OCI-M1 (cell line): ENCODE results near the gene UBE2E2.

Source experiments
- DNase-seq: peaks from one replicate; lab custom pipeline; 2025; lab: John Stamatoyannopoulos, UW

The UBE2E2 gene

GRCh38 chr3:23276913-23277658 is 74.0 kb downstream of the UBE2E2 start:
- DNase-seq = no peak

- no peak for DNase-seq
These were observed 74.6 kb downstream of the UBE2E2 start for GRCh38 chr3:23277688-23278087.

GRCh38 chr3:23283625-23284024 is 80.5 kb downstream of the UBE2E2 start:
- DNase-seq = no peak

GRCh38 chr3:23288286-23288685 is 85.2 kb downstream of the UBE2E2 start:
- DNase-seq = no peak

- DNase-seq = no peak
These were observed 85.6 kb downstream of the UBE2E2 start for GRCh38 chr3:23288715-23289114.

- no peak for DNase-seq
These were observed 89.3 kb downstream of the UBE2E2 start for GRCh38 chr3:23292432-23292831.

GRCh38 chr3:23294770-23295387 is 91.8 kb downstream of the UBE2E2 start:
- no peak for DNase-seq

- no peak for DNase-seq
These were observed 98.7 kb downstream of the UBE2E2 start for GRCh38 chr3:23301819-23302218.

- DNase-seq = no peak
These were observed 99.1 kb downstream of the UBE2E2 start for GRCh38 chr3:23302271-23302670.

- no peak for DNase-seq
These were observed 100.6 kb downstream of the UBE2E2 start for GRCh38 chr3:23303601-23304217.

- no peak for DNase-seq
These were observed 101.3 kb downstream of the UBE2E2 start for GRCh38 chr3:23304424-23304823.

GRCh38 chr3:23308986-23309625 is 106.0 kb downstream of the UBE2E2 start:
- DNase-seq = no peak

- DNase-seq = no peak
These were observed 109.7 kb downstream of the UBE2E2 start for GRCh38 chr3:23312866-23313265.

GRCh38 chr3:23314981-23315762 is 112.0 kb downstream of the UBE2E2 start:
- DNase-seq = no peak

- no peak for DNase-seq
These were observed 113.8 kb downstream of the UBE2E2 start for GRCh38 chr3:23316924-23317323.

- DNase-seq = no peak
These were observed 116.5 kb downstream of the UBE2E2 start for GRCh38 chr3:23319366-23320312.

- DNase-seq = no peak
These were observed 117.8 kb downstream of the UBE2E2 start for GRCh38 chr3:23320586-23321570.

- peak; percentile 57 for DNase-seq
These were observed 121.6 kb downstream of the UBE2E2 start for GRCh38 chr3:23324745-23325144.

- no peak for DNase-seq
These were observed 122.4 kb downstream of the UBE2E2 start for GRCh38 chr3:23325466-23326065.
